VCaP (cell line): ENCODE data around the gene NIFK.
"Not testable (repeated sequence)": the region's sequence is repeated elsewhere in the genome, so short reads cannot be mapped to it uniquely, and the experiment has no call there.

ENCODE experiments used
- H3K27ac ChIP-seq: fragments of 450-650 bp; 2 replicates; pipeline ENCODE4 v1.5.1; 2017
- TF ChIP-seq, protein P1 (sequence below): fragments of 450-650 bp; conservative IDR thresholded peaks from 2 replicates; pipeline ENCODE4 v1.5.1; 2017; ENCODE audit warnings: mild to moderate bottlenecking, moderate library complexity

The NIFK gene

DNA sequence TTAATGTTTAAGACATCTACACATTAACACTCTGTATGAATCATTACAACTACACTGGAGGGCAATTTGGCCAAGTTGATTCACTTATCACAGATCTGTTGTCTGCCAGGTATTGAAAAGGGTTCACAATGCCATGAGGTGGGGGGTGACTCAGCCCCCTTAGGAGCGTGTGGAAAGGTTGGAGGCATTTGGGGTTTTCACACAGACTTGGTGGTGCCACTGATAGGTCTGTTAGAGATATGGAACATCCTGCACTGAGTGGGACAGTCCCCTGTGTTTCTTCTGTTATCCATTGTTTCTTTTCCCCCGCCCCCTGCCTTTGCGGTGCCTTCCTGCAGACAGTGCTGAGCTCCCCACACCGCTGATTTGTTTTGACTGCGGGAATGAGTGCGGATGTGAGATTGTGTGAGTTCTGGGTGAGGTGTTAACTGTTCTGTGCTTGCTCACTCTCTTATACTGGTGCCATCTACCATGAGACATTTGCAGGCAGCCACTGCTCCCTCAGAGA lies 9.4 kb upstream of the NIFK start:
- no peak overlapping the region for H3K27ac ChIP-seq
- TF ChIP-seq, protein P1, sequence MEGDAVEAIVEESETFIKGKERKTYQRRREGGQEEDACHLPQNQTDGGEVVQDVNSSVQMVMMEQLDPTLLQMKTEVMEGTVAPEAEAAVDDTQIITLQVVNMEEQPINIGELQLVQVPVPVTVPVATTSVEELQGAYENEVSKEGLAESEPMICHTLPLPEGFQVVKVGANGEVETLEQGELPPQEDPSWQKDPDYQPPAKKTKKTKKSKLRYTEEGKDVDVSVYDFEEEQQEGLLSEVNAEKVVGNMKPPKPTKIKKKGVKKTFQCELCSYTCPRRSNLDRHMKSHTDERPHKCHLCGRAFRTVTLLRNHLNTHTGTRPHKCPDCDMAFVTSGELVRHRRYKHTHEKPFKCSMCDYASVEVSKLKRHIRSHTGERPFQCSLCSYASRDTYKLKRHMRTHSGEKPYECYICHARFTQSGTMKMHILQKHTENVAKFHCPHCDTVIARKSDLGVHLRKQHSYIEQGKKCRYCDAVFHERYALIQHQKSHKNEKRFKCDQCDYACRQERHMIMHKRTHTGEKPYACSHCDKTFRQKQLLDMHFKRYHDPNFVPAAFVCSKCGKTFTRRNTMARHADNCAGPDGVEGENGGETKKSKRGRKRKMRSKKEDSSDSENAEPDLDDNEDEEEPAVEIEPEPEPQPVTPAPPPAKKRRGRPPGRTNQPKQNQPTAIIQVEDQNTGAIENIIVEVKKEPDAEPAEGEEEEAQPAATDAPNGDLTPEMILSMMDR = no peak

DNA sequence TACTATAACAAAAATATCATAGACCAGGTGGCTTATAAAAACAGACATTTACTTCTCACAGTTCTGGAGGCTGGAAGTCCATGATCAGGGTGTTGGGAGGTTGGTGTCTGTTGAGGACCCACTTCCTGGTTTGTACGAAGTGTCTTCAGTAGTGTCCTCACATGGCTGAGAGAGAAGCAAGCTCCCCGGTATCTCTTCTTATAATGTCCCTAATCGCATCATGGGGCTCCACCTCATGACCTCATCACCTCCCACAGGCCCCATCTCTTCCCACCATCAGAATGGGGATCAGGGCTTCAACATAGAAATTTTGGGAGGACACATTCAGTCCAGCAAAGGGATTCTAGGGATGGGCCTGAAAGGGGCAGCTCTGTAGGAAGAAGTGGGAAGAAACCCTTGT lies 4.8 kb upstream of the NIFK start:
- TF ChIP-seq, protein P1 = no peak
- H3K27ac ChIP-seq = no peak overlapping the region

DNA sequence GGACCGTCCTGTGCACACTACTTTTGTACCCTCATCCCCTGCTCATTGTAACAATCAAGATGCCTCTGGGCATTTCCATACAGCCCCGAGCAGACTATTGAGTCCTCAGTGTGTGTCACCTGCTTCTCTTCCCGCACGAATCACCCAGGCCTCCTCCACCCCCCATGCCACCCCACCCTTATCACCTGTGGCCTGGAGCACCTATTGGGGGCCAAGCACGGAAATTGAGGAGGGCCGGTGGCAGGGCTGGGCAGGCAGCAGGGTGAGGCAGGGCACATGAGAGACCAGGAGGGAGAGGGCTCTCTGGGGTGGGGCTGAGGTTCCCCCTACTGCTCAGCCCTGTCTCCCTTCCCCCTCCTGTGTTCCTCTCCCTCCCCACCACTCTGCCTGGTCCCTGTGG lies 4.3 kb upstream of the NIFK start:
- no peak overlapping the region for H3K27ac ChIP-seq
- TF ChIP-seq, protein P1 = no peak

DNA sequence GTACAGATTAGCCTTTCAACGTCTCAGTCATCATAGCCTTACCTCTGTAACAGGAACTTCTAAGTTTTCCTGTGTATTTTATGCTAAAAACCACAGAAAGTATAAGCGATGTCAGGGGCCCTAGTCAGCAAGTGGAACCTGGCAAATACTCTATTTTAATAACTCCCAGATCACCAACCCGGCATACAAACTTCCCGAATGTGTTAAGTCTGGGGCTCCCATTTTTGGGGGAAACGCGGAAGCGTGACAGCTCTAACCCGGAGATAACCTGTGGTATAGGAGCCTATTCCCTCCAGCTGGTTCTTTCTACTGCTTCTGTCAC lies 574 bp downstream of the NIFK start:
- TF ChIP-seq, protein P1 = no peak
- peak overlapping the region; percentile 86 for H3K27ac ChIP-seq

DNA sequence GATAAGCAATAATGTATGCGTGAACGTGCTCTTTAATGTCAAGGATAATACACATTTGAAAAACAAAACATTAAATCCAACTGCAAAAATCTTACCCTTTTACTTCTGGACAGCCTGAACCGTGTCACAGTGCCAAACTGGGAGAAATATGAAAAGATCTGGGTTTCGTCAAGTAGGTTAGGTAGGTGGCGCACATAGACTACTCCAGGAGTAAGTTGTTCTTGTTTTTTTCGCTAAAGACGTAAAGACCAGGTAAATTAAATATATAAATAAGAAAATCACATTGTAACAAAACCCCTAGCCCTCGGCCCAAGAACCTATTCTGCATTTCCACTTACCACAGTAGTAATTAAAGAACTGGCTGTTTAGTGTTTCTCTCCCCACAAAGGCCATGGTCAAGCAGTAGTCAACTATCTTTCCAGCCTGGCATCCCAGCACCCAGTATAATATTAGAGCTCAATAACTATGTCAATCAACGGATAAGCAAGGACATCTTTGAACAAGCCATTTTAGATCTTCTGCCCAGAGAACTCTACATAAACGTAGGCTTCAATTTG lies 1.1 kb downstream of the NIFK start:
- TF ChIP-seq, protein P1 = peak; percentile 44
- peak overlapping the region; percentile 86 for H3K27ac ChIP-seq

DNA sequence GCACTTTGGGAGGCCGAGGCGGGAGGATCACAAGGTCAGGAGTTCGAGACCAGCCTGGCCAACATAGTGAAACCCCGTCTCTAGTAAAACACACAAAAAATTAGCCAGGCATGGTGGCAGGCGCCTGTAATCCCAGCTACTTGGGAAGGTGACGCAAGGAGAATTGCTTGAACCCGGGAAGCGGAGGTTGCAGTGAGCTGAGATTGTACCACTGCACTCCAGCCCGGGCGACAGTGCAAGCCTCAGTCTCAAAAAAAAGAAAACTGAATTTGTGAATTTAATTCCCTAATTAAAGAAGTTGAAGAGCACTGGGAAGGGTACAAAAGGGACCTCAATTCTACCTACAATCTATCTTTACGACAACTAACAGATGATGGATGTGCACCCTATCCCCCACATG lies 2.1 kb downstream of the NIFK start:
- not testable (repeated sequence) for H3K27ac ChIP-seq

DNA sequence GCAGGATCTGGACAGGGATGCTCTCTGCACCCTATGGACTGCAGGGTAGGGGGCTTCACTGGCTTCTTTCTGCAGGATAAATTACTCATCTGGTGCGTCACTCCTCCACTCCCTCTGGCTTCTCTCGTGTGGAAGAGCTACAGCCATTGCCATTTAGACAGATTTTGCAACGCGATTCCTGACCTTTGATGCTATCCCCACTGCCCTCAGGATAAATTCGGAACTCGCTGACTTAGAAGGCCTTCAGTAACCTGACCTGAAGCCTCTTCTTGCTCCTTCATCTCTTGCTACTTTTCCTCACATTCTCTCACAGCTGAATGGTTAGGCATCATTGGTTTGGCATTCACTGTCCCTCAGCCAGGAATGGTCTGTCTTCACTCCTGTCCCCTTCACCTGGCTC lies 5.3 kb downstream of the NIFK start:
- TF ChIP-seq, protein P1 = no peak

DNA sequence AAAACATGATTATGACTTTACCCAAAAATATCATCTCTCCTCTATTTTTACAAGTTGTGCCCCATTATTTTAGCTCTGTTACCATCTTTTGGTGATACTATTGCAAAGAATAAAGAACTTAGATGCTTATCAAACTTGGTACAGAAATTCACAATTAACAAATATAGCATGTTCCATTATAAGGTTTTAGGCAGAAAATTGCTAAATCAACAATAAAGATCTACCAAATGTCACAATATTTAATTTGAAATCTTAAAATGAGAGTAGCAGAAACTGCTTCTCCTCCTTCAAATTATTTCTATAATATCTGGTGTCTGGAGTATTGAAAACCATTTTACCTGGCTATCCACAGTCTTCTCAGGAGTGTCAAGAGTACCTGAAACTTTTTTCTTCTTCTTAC lies 8.7 kb downstream of the NIFK start:
- TF ChIP-seq, protein P1 = no peak
- no peak overlapping the region for H3K27ac ChIP-seq

More for the DNA sequence above, 5.3 kb downstream of the NIFK start:
- H3K27ac ChIP-seq = no peak overlapping the region
